Endothelial cell of umbilical vein (primary cell): Measurements from ENCODE around the gene PHB1.

Experiments
- FOS ChIP-seq: IDR thresholded peaks from 2 replicates; pipeline ENCODE4 v1.6.1; 2011; ENCODE audit warnings: mild to moderate bottlenecking, low read length, moderate library complexity, borderline replicate concordance; ENCODE audit not compliant: insufficient read depth
- MYC ChIP-seq: IDR thresholded peaks from one replicate; pipeline ENCODE4 v1.6.1; 2011; ENCODE audit warnings: mild to moderate bottlenecking, low read depth, low read length
- TF ChIP-seq, protein P1 (sequence below), 2 donors: IDR thresholded peaks; 1 replicate in 1 of 2; 2 replicates in 1 of 2; pipeline ENCODE4 v1.5.1; 2011; ENCODE audit warnings: low read length in 2 of 2, mild to moderate bottlenecking in 2 of 2, moderate library complexity in 2 of 2, control low read depth in 1 of 2, inconsistent platforms in 1 of 2, low read depth in 1 of 2; ENCODE audit not compliant: insufficient read depth in 1 of 2; ENCODE audit errors: extremely low read depth in 1 of 2
- TF ChIP-seq, protein P2 (sequence below): IDR thresholded peaks from 2 replicates; pipeline ENCODE4 v1.6.1; 2011; ENCODE audit not compliant: insufficient read depth, insufficient read length

DNA sequence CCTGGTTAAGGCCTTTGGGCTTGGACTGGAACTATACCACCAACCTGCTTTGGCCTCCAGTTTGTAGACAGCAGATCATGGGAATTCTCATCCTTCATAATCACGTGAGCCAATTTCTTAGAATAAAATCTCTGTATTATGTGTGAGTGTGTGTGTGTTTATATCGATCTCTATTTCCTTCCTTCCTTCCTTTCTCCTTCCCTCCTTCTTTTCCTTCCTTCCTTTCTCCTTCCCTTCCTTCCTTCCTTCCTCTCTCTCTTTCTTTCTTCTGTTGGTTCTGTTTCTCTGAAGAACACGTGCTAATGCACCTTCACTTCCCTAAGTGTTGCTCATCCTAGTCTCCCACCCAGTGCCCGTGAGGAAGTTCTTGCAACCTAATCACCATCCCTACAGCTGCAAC lies 35.5 kb upstream of the PHB1 start:
- TF ChIP-seq, protein P1, sequence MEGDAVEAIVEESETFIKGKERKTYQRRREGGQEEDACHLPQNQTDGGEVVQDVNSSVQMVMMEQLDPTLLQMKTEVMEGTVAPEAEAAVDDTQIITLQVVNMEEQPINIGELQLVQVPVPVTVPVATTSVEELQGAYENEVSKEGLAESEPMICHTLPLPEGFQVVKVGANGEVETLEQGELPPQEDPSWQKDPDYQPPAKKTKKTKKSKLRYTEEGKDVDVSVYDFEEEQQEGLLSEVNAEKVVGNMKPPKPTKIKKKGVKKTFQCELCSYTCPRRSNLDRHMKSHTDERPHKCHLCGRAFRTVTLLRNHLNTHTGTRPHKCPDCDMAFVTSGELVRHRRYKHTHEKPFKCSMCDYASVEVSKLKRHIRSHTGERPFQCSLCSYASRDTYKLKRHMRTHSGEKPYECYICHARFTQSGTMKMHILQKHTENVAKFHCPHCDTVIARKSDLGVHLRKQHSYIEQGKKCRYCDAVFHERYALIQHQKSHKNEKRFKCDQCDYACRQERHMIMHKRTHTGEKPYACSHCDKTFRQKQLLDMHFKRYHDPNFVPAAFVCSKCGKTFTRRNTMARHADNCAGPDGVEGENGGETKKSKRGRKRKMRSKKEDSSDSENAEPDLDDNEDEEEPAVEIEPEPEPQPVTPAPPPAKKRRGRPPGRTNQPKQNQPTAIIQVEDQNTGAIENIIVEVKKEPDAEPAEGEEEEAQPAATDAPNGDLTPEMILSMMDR (IDR thresholded peaks at IDR 0.05; ENCODE audit: extremely low read depth in 1 of 2, insufficient read depth in 1 of 2, low read depth in 1 of 2, low read length in 2 of 2) = no peak
- TF ChIP-seq, protein P2, sequence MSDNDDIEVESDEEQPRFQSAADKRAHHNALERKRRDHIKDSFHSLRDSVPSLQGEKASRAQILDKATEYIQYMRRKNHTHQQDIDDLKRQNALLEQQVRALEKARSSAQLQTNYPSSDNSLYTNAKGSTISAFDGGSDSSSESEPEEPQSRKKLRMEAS = no peak
- no peak for TF ChIP-seq FOS
- TF ChIP-seq MYC = no peak
